Stimulated activated CD4-positive, alpha-beta T cell treated with anti-CD3 and anti-CD28 coated beads, Interleukin-1b, Interleukin-23, amount 100 ng/mL, for 48 hours (primary cell): Measurements from ENCODE around the gene BCL11B.
"Not testable (repeated sequence)": the region's sequence is repeated elsewhere in the genome, so short reads cannot be mapped to it uniquely, and the experiment has no call there.

Source experiments
- DNase-seq: peaks from one replicate; pipeline ENCODE4 v3.0.0-alpha.2; 2020

The BCL11B gene

DNA sequence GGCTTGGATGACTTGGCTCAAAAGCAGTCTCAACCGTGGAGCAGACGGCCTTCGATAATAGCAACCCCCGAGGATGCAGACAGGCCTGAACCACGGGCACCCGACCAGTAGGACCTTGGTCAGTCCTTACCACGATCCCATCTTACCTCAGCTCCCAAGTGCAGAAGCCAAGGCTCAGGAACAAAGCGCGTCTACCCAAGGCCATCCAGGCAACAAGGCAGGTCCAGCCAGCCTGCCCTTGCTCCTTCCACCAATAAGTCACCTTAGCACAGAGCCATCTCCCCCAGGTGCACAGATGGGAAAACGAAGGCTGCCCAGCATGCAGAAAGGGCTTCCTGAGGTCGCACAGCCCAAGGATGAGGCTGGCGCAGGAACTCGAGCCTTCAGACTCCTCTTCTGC, 77.3 kb downstream of the BCL11B start:
- DNase-seq, result no peak

DNA sequence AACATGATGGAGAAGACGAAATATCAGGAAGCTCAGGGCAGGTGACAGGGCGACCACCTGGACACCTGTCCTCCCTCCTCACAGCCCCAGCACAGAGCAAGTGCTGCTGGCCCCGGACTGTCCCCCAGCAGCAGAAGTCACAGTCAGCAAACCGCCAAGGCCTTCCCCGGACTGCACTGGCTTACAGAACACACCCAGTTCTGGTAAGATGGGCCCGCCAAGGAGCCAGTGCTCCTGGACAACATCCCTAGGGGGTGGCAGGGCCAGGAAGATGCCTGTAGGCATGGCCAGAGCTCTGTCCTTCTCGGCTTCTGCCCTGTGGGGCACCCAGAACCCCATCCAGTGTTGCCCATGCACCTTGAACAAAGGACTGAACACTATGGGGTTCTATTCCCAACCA, 77.9 kb downstream of the BCL11B start:
- no peak for DNase-seq

DNA sequence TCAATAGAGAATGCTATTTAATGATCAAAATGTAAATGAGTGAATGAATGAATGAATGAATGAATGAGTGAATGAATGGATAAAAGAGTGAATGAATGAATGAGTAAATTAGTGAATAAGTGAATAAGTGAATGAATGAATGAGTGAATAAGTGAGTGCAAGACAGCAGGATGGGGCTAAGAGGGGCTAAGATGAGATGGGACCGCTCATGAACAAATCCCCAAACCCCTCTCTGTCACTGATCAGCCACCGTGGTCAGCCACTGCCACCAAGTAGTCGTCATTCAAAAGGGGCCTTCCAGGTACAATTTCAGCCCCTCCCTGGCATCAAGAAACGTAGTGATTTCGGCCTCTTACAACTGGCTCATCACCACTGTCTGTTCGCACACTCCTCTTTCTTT, 79.2 kb downstream of the BCL11B start:
- DNase-seq, result no peak

DNA sequence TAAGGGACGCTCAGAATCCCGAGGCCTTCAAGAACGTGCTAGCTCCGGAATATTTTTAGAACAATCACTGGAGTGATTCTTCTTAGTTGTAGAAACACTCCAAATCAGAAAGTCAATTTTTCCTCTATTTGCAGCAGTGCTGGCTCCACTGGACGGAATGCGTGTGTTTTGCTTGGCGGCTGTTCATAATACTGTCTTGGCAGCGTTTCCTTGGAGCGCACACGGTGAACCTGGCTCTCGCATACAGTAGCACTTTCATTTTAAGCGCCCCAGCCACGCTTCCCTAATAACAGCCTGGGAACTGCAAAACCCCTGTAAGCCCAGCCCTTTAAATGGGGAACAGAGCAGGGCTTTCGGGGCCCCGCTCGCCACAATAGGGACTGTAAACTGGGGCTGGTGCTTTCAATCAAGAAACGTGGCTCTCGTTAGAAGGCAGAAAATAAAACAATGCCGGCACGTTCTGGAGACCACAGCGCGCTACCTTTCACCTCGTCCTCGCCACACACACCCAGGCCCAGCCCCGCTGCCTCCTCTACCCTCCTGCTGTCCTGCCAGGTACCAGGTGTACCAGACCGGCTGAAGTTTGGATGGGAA, 79.9 kb downstream of the BCL11B start:
- no peak for DNase-seq

DNA sequence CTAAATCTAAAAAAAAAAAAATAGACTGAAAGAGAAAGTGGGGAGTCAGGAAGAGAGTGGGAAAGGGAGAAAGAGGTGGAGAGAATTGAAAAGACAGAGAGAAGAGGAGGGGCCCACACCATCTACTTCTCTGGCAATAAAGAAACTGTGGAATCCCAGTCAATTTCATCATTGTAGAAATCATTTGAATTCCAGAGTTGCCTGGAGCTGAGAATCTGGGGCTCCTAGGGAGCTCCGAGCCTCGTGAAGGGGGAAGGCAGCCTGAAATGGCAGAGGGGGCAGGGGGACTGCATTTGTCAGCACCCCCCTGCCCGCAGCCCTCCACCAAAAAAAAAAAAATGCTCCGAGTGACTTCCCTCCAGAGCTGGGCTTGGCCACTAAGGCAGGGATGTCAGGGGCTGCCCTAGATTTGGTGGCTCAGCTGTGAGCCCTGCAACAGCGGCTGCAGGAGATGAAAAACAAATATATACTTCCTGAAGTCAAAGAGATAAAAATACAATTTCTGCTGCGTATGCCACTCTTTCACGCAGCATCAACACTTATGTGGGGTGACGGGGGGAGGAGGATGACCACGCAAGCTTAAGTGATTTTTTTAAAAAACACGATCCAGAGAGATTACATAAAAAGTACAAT, 80.5 kb downstream of the BCL11B start:
- DNase-seq, result no peak

DNA sequence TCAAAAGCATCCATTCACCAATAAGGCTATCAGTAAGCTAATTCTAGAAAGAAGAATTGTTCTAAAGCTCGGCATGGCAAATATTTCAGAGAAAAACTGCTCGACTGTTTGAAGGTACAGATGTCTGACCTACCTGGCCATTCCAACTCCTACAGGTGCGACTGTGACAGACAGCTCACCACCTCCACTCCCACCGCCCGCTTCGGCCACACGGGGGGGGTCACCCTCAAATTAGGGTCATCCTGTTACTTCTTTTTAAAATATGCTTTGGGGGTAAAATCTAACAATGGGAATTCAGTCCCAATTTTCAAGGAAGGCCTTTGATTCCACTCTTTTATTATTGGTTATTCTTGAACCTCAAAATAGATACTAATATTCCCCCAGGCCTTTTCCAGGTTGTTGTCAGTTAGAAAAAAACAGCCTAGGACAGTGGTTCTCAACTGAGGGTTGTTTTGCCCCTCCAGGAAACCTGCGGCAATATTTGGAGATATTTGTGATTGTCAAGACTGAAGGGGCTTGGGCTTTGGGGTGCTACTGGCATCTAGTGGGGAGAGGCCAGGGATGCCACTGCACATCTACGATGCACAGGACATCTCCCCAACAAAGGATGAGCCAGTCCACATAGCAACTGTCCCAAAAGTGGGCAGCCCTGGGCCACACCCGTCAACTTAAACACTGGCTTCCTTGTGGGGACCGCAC, 81.2 kb downstream of the BCL11B start:
- no peak for DNase-seq

DNA sequence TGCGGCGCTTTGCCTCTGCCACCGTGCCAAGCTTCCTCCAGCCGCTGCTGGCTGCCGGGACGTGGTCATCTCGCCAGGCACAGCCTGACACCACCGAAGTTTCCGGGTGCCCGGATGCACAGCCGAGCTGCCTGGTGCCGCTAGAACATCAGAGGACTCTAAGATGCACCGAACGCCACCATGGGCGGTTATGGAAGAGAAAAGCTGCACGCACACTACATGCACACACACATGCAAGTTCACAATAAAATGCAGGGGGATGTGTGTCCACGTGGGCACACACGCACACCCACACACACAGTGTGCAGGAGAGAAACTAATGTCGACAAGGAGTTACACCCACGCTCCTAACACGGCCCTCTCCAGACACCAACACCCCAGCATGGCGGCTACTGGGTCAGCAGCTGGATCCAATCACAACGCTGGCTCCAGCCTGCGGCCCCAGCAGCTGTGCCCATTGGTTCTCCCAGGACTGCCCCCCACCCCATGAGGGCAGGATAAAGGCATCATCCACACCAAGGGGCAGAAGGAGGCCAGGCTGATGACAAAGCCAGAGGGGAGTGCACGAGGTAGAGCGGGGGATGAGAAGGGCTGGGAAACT, 82.7 kb downstream of the BCL11B start:
- peak; percentile 52 for DNase-seq

DNA sequence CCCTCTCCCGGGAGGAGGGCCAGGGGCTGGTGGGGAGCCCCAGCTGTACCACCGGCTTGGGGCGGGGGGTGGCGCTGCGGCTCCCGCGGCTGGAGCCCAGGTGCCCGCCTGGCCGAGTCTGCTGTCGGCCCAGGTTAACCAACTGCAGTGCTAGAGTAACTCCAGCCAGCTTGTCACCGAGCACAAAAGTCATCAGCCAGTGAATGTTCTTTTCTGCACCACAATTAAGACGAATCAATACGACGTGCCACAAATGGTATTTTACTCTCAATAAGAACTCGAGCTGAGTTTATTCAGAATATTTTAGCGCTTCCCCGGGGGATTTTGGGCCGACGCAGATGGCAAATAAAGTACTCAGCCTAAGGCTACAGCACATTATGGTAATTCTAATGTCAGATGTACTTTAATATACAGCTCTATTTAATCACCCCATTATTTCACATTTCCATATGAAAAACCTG, 83.2 kb downstream of the BCL11B start:
- peak; percentile 54 for DNase-seq

DNA sequence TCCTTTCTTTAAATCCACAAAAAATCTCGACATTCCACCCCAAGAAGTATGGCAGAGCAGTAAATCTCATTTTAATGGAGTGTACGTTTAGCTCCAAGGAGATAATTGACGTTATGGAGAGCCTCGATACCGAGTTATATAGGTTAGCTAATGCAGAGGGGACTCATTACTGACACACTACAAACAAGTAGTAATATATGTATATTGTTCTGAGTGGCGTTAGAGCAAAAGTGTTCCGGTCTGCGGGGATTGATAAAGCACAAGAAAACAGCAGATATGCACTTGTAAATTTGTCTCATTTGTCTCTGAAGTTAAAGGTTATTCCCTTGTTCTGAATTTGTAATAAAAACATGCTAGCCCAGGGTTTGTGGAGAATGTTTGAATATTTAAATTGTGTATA, 84.1 kb downstream of the BCL11B start:
- DNase-seq, result no peak

DNA sequence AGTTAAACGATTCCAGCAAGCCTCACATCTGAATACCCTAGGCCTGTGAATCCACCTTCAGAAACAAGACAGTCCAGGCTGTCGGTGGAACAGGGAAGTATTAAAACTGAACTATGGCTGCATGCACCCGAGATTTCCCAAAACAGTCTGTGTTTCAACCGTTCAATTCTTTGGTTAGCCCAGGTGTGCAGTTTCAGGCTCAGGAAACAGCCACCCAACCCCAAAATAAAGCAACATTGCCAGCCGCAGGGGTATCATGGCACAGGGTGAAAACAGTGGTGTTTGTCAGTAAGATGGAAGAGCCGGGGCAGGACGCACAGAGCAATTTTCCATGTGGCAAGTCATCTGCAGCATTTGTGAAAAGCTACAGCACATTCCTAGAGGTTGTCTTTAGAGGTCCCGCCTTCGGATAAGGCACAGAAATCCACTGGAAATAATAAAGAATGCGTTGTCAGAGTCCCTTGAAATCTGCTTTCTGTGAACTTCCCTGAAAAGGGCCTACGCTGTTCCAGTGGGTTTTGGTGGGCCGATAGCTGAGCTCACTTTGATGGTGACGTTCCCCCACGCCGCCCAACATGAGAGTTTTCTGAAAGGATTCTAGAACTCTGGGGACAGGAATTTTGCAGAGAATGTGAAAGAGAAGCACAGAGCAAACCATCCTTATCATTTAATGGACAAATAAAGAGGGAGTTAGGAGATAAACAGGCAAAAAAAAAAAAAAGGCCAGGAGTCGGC, 84.9 kb downstream of the BCL11B start:
- DNase-seq, result no peak

DNA sequence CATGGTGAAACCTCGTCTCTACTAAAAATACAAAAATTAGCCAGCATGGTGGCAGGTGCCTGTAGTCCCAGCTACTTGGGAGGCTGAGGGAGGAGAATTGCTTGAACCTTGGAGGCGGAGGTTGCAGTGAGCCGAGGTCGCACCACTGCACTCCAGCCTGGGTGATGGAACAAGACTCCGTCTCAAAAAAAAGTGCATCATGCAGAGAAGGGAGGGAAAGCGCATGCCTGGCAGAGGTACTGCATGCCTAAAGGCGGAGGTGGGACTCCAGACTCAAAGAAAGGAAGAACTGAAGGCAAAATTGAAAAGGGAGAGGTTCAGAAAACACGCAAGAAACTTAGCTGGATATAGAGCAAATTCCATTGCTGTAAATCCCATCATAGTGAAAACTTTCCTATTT, 85.7 kb downstream of the BCL11B start:
- not testable (repeated sequence) for DNase-seq

DNA sequence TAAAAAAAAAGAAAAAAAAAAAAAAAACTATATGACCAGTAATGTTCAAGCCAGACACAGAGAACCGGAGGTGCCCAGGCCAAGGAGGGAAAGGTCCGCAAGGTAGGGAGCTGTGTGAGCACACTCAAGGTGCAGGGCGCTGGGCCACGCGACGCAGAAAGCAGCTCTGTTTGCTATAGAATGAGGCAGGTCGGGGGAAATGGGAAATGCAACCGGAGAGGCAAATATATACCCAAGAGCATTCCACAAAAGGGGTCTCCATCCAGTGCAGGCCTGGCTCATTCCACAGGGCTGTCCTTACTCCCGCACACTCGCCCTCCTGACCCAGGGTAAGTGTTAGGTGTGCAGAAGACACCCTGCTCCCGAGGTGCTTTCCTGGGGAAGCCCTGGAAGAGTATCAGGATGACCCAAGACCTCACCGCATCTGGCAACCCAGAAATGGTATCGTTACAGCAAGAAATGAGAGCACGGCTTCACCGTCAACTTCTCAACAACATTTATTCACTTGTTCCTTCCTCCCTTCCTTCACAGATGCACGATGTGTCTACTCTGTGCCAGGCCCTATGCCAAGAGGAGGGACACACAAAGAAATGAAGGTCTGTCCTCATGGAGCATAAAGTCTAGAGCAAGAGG, 86.4 kb downstream of the BCL11B start:
- no peak for DNase-seq

DNA sequence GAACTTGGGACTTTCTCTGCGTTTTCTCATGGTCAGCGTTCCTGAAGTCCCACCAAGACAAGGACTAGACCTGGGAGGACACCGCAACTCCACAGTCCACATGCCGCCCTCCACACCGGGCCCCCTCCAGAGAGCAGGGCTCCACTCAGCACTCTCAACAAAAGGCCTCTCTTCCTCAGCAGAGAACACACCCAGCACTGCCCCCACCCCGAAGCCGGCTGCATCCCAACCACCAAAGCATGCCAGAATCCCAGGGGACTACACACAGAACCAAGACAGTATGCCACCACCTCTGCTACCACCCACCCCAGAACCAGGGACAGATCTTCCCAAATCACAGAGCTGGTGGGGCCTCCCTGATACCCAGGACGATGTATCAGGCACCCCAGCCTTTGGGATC, 88.3 kb downstream of the BCL11B start:
- no peak for DNase-seq

DNA sequence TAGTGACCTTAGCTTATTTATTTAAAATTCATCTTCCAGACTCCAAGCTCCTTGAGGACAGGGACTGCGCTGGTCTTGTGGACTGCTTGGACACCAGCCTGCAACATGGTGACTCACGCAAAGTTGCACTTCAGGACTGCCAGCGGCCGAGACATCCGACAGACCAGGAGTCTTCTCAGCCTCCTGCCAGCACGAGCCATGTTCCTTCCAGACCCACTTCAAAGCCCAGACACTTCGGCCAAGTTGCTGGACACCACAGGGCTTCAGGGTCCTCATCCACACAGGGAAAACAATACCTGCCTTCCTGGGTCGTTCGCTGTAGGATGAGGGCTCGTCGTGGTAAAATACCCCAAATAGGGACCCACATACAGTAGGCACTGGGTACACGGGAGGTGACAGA, 88.7 kb downstream of the BCL11B start:
- no peak for DNase-seq

DNA sequence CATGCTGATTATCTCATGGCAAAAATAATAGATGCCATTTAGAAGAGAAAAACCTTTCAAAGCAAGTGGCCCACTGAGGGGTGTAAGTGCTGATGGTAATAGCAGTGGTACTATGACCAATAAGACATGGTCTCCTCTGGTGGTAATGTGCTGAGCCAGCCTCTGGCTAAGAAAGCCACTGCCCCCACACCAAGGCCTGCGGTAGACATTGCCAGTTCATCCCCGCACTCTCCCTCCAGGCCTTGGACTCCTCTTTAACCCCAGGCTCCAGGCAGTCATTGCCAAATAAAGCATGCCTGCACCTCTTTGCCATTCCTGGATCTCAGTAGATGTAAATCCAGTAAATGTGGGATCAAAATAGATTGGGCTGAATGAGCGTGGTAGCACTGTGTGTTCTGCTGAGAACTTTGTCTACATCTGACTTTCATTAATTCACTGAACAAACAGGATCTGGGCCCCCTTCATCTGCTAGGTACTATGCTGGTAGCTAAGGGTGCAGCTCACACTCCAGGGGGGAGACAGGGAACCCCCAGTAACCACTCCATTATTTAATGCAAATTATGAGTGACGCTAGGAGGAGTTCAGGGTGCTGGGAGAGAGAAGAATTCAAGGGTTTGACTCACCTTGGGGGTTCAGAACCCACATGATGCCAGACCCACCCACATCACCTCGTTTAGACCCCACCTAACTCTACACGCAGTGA, 89.3 kb downstream of the BCL11B start:
- no peak for DNase-seq

DNA sequence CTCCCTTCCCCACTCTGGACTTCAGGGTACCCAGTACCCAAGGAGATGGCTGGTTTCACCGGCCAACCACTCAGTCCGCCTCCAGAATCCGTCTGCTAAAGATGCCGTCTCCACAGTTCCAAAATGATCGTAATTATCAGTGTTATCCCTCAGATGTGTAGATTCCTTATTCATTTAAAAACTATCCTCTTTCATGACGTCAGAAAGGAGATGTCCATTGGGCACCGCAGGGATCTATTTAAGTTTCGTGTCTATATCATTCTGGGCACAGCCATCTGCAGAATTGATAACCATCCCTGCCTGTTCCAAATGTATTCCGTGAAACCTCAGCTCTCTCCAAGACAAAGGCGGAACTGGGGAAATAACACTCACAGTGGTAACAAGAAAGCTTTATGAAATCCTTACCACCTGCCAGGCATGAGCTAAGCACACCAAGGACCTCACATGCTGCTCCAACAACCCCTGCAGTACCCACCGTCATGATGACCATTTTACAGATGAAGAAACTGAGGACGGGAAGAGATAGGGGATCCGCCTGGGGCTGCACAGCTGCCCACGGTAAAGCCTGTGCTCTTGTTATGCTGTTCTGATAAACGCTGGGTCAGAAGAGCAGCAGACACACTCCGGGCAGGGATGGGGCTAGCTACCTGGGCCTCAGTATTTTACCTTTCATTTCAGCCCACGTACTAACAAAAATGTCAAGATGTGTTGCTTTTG, 90.0 kb downstream of the BCL11B start:
- no peak for DNase-seq

DNA sequence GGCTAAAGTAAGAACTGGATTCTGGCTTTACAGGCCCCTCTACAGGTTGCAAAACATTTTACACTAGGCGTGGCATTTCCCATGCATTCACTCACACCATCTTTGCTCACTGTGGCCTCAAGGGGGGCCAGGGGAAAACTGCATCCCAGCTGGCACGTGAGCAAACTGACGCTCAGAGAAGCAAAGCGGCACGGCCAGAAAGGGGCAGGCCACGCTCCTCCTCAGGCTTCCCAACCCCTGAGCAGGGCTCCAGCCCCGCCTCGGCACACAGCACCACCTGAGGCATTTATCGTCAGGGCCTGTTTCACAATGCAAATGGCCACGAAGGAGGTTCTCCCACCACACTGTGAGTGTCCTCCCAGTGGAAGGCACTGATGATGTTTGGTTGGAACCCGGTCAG, 90.8 kb downstream of the BCL11B start:
- no peak for DNase-seq

DNA sequence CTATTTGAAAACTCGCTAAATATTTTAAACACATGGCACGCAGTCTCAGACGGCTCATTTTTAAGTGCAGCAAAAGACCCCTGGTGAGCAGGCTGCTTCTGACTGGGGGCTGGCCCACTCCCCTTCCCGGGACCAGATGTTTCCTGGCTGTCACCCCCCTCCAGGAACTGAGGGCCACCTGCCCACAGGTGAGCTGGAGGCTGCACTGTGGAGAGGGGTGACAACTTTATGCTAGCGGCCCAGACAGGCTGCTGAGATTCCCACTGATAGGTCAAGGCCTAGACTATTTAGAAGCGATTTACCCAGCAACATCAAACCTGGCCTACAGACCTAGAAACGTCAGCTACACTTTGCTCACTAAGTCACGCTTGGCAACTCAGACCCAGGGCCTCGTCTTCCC, 92.1 kb downstream of the BCL11B start:
- no peak for DNase-seq

DNA sequence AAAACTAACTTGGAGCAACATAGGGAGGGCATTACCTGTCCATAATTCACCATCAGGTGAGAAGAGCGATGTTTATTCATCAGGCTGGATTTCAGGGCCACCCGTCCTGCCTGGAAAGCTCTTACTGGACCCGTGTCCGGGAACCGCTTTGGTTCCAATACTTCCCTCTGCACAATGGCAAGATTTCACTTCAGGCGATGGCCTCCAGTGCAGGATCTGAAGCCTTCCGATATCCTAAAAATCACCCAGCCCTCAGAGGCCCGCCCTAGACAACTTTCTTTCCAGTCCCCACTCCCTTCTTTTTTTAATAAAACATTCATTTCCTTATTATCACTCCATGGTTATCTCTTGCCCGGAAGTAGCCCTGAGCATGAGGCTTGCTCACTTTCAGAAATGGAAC, 92.5 kb downstream of the BCL11B start:
- no peak for DNase-seq

DNA sequence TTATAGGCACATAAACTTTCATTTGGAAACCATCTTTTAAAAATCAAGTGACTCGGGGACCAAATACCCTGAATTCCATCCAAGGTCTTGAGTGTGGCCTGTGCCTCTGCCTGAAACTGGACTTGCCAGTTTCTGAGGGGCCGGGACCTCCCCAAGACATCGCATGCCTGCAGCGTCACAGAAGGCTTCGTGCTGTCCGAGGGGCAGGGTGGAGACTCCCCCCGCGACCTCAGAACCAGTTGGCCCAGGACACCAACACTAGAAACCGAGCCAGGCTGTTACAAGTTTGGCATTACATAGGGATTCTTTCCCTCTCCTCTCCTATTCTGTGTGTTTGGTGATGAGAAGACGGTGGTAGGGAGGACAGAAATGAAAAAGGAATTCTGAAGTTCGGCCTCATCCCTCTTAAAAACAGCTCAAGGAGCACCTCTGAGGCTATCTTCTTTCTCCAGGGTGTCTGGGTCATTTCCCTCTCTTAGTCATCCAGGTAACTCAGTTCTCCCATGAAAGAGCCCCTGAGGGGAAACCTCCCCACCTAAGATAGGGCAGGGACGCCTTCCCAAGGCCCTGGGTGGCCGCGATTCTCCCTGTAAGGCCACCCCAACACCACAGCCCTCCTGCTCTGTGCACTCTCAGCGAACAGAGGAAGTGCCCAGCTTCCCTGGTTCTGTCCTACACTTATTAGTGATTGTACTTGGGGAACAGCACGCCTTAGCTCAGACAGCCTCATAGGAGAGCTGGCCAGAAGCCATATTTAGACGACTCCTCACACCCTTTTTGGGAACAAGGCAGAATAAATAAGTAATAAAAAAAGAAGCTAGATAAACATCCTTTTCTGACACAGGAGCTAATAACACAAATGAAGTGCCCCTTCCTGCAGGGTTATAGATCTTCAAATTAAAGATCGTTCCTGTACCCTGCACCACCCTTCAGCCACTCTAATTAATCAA, 93.8 kb downstream of the BCL11B start:
- no peak for DNase-seq
